Muscle of back (tissue), 11 donors: ENCODE results near the gene ITSN1. TPM values are rescaled to one million over a fixed set of nuclear protein-coding genes. Genes with fewer than 3 reads are reported as not detected.
A peak's percentile ranks its signal among the peaks of the same experiment; 100 is the strongest.
"Not testable (repeated sequence)": the region's sequence is repeated elsewhere in the genome, so short reads cannot be mapped to it uniquely, and the experiment has no call there.

Source experiments
- DNase-seq, 3 donors: peaks; one replicate each; pipeline versions ENCODE4 v3.0.0 to v3.0.0-alpha.2; 2013
- polyA plus RNA-seq, 10 donors: library from polyadenylated mRNA; unstranded; fragments of 120-200 nt; gene quantifications; one replicate each; pipeline ENCODE4 v1.2.1, GENCODE V29; 2013; ENCODE audit not compliant: insufficient read length in 10 of 10

ITSN1 gene
- polyA plus RNA-seq, 10 donors, result 29.9 to 44.9 (median 35.4) TPM

- DNase-seq, result peak in 1 of 3 donors; percentile 65
These were observed 216.5 kb downstream of the ITSN1 start for GRCh38 chr21:33858667-33859372.

GRCh38 chr21:33859373-33860102, 217.2 kb downstream of the ITSN1 start:
- DNase-seq, result no peak

GRCh38 chr21:33860332-33860879, 218.1 kb downstream of the ITSN1 start:
- DNase-seq, result no peak

DNA sequence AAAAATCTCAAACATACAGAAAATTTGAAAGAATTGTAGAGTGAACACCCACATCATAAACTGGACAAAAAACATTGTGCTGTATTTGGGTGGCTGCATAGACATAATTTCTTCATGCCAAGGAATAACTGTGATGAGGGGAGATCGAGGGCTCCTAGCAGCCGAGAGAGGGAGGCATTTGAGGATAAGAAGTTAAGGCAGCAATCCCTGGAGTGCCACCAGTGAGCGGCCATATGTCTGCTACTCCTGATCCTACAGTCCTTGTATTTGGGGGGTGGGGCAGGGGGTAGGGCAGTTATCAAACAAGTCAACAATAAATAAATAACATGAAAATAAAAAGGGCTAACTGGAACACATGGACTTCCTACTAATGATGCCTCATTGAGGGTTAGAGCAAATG, 218.8 kb downstream of the ITSN1 start:
- no peak for DNase-seq

- DNase-seq, result not testable (repeated sequence)
These were observed 220.9 kb downstream of the ITSN1 start for GRCh38 chr21:33863191-33863590.

GRCh38 chr21:33864150-33864549, 221.8 kb downstream of the ITSN1 start:
- no peak for DNase-seq

DNA sequence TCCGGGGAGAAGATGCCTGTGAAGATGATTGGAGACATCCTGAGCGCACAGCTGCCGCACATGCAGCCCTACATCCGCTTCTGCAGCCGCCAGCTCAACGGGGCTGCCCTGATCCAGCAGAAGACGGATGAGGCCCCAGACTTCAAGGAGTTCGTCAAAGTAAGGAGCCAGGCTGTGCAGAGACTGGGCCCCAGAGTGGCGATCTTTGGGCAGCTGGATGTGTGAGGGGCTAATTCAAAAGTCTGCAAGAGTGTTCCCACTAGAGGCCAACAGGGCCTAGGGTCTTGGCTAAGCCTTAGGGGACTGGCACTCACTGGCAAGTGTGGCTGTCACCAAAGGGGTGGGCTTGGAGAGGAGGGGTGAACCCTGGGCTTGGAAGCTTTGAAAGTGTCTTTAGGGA, 222.9 kb downstream of the ITSN1 start:
- DNase-seq, result no peak

DNA sequence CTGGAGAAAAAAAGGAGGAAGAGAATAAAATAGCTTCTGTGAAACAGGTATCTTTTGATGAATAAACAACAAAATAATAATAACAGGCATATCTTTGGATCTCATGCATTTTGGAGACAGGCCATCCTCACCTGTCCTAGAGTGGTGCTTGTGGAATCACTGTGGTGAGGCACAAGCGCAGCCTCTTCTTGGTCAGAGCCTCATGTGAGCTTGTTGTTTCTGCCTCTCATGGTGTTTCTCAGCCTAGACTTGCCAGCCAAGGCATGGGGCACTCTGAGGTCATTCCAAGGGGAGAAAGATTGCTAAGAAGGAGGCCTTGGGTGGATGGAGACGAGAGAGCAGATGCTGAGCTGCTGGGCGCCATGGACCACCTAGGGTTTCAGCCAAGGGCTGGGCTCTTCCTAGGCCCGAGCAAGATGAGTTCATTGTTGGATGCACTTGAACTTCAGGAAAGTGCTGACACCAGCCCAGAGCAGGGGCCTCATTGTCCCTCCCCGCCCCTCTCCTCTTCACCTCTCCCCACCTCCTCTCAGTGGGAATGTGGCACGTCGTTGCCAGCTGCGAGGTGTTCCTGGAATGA, 223.8 kb downstream of the ITSN1 start:
- no peak for DNase-seq

GRCh38 chr21:33866826-33867225, 224.5 kb downstream of the ITSN1 start:
- DNase-seq, result no peak

DNA sequence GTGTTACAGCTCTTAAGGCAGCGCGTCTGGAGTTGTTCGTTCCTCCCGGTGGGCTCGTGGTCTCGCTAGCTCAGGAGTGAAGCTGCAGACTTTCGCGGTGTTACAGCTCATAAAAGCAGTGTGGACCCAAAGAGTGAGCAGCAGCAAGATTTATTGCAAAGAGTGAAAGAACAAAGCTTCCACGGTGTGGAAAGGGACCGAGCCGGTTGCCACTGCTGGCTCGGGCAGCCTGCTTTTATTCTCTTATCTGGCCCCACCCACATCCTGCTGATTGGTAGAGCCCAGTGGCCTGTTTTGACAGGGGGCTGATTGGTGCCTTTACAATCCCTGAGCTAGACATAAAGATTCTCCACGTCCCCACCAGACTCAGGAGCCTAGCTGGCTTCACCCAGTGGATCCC, 225.6 kb downstream of the ITSN1 start:
- not testable (repeated sequence) for DNase-seq

DNA sequence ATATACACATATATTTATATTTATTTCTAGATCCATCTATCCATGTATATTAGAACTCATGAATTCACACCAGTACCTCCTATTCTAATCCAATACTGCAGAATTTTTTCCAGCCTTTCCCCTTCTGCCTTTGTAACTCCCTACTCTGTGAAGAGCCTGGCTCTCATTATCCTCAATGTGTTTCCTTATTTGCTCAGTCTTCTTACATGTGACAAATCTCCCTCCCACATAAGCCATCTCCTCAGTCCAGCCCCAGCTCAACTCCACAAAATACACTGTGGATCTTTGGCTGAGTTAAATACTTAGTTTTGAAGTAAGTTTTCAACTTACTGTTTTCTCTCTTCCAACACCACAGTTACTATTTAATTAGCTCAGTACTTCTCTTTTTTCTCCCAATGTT, 227.6 kb downstream of the ITSN1 start:
- DNase-seq, result no peak

DNA sequence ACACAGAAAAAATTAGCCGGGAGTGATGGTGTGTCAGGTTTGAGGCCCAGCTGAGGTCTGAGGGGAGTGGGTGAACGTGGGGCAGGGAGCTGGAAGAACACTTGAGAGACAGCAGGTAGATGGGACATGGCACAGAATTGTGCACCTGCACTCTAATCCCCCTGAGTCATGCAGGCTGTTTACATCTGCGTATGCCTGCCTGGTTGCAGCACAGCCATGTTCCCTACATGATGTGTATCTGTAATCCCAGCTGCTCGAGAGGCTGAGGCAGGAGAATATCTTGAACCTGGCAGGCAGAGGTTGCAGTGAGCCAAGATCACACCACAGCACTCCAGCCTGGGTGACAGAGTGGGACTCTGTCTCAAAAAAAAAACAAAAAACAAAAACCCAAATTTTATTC, 228.5 kb downstream of the ITSN1 start:
- DNase-seq, result no peak

GRCh38 chr21:33871171-33871570, 228.9 kb downstream of the ITSN1 start:
- DNase-seq, result no peak

- peak in 2 of 3 donors; percentile 39 to 52 for DNase-seq
These were observed 230.7 kb downstream of the ITSN1 start for GRCh38 chr21:33872881-33873515.

DNA sequence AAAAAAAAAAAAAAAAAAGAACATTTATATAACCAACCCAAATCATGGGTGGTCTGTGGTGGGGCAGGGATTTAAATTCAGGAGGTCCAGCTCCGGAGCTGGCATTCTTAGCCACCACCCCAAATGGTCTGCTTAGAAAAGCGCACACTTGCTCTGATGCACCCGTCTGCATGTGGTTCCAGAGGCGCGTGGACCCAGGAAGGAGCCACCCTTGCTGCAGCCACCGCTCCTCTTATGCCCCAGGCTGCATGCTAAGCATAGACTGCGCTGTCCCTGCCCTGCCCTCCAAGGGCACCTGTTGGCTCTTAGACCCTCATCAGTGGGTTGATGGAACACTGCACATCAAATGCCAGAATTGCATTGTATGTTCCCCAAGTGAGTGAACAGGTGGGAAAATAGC, 231.9 kb downstream of the ITSN1 start:
- no peak for DNase-seq

DNA sequence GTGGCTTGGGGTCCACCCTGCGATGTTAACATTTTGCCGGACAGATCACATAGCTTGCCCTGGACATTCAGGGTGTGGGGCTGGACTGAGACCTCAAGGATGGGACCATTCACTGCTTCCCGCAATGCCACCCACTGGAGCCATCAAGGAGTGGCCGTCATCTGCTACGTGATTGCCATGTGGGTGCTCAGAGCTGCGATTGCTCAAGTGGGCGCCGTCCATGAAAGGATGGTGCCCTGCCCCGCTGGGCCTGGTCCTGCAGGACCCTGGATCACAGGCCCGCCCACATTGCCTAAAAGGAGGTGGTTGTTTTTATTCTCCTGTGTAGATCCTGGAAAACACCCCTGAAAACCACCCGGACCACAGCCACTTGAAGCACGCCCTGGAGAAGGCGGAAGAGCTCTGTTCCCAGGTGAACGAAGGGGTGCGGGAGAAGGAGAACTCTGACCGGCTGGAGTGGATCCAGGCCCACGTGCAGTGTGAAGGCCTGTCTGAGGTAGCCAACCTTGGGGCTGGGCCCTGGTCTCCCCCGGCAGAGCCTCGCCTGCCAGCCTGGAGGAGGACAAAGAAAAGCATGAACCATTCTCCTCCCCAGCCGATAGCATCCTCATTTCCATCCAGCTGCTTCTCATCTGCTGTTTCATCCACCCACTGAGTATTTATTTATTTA, 232.9 kb downstream of the ITSN1 start:
- DNase-seq, result no peak

- DNase-seq, result no peak
These were observed 236.5 kb downstream of the ITSN1 start for GRCh38 chr21:33878824-33879223.

- DNase-seq, result no peak
These were observed 238.3 kb downstream of the ITSN1 start for GRCh38 chr21:33880626-33881025.

GRCh38 chr21:33881689-33882440, 239.6 kb downstream of the ITSN1 start:
- no peak for DNase-seq

GRCh38 chr21:33883118-33883517, 240.8 kb downstream of the ITSN1 start:
- DNase-seq, result peak in 2 of 3 donors; percentile 32 to 40
